ELR (cell line): Measurements from ENCODE around the gene CDKL5.
A peak's percentile ranks its signal among the peaks of the same experiment; 100 is the strongest.

Experiments used
- DNase-seq: peaks from one replicate; pipeline ENCODE4 v3.0.0-alpha.2; 2015; ENCODE audit warnings: low read depth

The CDKL5 gene

DNA sequence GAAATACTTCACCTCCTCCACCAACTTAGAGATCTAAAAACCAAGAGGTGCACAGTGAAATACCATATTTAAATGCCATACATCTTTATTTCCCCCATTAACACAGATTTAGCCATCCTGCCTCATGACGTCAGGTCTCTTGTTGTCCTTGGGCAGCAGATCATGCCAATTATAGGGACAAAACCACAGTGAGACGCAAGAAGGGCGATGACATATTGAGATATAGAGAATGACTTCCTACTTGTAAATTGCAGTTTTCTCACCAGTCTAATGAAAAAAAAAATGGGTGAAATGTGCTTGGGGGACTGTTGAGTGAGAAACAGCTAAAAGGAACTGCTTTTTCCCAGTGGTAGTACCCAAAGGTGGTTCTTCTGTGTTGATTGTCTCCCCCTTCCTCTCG, 222.2 kb downstream of the CDKL5 start:
- no peak for DNase-seq

DNA sequence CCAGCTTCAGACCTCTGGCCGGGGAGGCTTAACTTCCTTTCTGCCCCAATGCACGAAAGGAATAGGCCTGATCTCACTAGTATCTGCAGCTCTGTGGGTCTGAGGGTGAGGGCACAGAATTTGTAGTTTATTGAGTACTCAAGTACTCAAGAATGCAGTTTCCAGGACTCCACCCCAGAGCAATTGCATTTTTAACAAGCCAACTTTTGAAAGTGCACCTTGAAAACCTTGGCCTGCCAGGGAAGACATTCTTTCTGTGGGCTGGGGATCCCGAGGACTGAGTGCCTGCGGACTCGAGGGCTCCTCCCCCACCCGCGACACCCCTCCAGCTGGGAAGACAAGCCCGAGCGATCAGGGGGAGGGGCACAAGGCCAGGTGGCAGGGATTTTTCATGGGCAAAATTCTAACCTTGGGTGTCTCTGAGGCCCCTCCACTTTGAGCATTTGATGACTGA, 224.1 kb downstream of the CDKL5 start:
- no peak for DNase-seq

DNA sequence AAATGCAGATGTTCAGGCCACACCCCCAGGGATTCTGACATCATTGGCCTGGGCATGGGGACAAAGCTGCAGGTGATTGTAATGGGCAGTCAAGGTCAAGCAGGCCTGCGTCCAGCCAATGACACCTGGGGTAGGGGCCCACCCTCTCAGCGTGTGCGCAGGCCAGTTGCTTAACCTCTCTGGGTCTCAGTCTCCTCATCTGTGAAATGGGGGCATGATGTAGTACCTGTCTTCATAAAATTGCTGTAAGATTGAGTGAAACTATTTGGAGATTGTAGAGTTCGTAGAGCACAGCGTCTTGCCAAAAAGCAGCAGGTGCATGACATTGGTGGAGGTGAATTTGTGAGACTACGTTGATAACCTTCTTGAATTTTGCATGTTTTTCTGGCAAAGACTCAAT, 225.3 kb downstream of the CDKL5 start:
- no peak for DNase-seq

DNA sequence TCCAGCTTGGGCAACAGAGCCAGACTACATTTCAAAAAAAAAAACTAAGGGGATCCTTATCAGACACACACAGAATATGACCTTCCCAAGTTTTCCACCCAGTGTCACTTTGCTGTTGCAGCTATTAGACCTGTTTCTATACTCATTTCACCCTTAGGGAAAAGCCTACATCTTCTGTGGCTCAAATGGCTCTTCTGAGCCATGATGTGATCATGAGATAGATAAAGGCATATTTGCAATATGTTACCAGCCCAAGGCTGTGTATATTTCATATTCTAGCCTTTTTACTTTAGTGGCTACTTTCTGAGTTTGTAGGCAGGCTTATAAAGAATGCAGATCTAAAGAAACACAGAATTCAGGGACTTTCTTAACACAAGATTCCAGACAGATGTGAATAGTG, 227.2 kb downstream of the CDKL5 start:
- no peak for DNase-seq

DNA sequence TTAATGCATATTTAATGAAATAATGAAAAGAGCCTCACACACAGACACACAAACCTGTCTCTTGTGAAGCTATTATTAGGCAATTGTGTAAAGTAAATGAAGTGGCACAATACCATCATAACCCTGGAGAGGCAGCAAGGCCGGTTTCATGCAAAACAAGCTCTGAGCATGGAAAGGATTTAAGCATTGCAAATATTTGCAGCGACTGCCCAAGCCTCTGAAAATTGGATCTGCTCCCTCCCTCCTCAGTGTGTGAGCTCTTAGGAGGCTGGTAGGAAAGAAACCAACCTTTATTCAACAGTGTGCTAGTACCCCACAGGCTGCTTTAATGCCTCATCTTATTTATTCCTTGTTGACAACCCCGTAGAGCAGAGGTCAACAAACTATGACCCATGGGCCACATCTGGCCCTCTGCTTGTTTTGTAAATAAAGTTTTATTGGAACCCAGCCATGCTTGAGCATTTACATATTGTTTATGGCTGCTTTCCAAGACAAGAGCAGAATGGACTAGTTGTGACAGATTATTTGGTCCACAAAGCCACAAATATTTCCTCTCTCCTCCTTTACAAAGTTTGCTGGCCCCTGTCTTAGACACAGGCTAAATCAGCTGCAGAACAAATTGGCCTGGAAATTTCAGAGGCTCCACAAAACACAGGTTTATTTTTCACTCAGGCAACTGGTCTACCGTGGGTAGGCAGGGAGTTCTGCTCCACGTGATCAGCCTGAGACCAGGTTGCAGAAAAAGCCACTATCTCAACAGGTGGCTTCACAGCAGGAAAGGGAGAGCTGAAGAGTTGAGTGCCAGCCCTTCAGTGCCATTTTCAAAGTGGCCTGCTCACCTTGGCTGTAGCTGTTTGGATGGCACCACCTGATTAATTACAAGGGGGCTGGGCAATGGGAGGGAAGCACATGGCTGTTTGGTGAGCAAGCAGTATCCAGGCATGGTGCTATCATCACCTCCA, 229.7 kb downstream of the CDKL5 start:
- no peak for DNase-seq

DNA sequence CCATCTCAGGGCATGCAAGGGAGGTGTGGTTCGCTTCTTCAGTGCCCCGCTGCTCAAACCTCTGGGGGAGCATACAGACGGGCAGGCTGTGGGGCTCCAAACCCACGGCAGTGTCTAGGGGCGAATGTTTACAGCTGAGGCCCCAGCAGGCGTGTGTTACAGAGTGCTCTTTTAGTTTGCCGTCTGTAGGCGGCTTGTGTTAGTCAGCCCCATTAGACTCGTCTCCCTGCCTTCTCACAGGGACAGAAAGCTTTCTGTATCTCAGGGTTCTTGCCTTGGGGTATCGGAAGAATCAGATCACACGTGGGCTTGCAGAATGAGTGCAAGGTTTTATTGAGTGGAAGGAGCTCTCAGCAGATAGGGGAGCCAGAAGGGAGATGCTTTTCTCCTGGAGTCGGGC, 235.9 kb downstream of the CDKL5 start:
- DNase-seq = no peak

DNA sequence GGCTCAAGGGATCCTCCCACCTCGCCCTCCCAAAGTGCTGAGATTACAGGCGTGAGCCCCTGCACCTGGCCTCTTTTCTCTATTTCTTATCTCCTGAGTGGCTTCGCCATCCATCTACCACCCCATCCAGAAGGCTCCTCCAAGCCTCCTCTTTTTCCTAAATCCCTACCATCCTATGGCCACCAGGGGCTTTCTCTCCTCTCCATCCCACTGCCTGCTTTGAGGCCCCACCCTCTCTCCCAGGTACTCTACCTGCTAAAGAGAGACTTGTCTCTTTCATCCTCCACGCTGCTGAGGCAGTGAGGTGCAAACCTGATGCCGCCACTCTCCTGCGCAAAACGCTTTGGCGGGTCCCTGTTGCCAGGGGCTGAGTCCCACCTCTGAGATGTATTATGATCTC, 239.5 kb downstream of the CDKL5 start:
- no peak for DNase-seq

DNA sequence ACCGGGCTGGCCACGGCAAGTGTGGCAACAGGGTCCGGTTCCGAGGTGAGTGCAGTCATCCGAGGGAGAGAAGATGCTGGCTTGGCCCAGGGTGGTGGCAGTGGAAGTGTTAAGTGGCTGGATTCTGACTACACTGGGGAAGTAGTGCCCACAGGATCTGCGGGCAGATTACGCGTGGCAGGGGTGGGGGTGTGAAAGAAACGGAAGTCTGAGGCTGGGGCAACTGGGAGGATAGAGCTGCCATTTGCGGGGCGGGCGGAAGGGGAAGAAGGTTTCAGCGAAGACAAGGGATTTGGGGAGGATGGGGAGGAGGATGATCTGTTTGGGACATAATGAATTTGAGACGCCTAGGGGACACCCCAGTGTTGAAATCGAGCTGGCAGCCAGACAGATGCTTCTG, 241.2 kb downstream of the CDKL5 start:
- DNase-seq = no peak

DNA sequence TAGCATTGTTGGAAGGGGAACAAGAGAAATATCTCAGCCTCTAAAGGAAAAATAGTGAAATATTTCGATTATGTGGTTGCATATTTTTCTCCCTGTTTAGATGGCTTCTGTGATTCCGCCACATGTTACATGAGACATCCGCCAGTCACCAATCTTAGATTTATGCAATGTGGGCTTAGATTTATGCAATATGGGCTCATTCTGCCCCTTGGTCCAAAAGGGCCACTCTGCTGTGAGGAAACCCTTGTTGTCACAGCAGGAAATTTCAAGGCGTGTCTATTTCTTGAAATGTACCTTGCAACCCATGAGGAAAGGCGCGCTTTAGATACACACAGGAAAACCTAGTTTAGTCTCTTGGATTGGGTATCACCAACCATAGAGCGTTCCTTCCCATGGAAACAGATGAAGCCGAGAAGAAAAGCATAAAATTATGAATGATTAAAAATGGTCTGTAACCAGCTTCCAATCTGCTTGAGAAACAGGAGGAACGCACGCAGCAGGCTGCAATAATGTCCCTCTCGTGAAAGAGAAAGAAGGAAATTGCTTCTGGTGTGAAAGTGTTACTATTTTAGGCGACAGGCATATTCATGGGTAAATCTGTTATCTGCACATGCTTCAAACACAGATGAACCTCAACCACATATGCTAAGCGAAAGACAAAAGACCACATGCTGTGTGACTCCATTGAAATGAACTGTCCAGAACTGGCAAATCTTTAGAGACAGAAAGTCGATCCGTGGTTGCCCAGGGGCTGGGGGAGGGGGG, 242.8 kb downstream of the CDKL5 start:
- DNase-seq = no peak

DNA sequence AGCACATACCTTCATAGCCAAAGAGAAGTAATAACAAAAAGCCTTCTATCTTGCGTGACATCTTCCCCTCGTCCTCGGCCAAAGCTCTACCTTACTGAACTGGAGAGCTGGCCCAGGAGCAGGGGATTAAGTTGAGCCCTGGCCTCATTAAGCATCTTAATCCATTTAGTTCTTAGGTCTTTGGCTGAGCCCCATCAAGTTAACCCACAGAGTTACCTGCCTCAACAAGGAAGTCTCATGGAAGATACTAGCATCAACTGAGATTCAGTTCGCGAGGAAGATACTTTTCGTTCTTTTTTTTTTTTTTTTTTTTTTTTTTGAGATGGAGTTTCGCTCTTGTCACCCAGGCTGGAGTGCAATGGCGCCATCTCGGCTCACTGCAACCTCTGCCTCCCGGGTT, 246.6 kb downstream of the CDKL5 start, which contains the start of gene RS1:
RS1 (minus strand) TSS at position 101 of the 400 bp plus-strand sequence; CDS start at position 61, 40 bp downstream.
- no peak for DNase-seq

DNA sequence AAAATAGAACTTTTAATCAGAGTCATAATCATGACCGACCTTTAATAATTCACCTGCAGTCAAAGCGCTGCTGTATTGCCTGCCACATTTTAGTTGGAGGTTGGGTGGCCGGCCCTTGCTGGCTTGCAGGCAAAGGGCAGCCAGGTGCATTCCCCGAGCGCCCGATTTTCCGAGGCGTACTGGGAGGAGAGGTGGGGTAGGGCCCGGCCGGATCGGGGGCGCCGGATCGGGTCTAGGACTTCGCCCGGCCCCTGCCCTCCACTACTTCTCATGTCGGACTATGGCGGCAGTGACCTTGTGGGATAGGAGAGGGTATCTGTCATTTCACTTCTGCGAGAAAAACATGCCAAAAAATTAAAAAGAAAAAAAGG, 249.0 kb downstream of the CDKL5 start:
- no peak for DNase-seq

DNA sequence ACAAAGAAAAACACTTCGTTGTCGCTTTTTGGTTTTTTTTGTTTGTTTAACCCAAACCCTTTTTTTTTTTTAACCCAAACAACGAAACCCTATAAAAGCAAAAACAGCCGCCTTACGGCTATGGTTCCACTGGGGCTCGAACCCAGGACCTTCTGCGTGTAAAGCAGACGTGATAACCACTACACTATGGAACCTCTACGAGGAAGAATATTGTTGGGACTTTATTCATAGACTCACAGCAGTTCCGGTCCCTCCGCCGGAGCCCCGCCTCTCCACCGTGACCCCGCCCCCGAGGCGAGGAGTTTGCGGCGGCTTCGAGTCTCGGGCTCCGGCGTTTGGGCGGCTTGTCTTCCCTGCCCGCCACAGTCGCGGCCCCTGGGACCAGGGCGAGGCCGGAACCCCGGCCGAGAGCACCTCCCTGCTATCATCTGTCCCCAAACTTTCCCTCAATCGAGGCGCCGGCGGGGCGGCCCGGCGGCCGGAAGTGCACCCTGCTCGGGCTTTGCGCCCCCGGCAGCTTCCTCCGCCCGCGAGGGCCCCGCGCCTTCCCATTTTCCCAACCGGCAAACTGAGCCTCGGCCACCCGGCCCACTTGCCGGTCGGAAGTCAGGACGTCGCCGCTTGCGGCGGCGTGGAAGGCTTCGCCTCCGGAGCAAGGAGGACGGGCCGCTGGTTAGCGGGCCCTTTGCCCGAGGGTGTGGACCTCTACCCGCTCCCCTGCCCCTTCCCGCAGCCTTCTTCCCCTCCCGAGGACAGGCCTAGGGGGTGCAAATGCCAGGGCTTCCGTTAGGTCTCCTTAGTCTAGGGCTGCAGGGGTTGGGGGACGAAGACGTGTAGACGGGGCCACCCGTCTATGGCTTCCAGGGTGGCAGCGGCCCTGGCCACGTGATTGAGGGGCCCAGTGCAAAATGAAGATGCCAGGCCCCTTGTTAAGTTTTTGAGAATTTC, 249.7 kb downstream of the CDKL5 start:
- DNase-seq = peak; percentile 69

DNA sequence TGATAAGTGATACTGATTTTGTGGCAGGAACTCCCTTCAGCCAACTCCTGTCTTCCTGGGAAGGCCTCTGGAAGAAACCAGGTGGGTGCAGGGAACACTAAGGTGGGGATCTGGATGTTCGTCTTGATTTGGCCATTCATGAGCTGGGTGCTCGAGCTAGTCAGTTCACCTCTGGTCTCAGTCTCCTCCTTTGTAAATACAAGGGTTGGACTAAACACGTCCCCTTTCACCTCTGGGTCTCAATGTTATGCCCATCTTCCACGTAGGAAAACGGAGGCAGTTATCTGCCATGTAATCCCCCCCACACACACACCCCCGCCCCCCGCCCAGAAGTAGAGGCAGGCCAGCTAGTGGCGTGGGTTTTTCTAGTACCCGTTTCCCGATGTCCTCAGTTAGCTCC, 250.6 kb downstream of the CDKL5 start:
- DNase-seq = no peak

DNA sequence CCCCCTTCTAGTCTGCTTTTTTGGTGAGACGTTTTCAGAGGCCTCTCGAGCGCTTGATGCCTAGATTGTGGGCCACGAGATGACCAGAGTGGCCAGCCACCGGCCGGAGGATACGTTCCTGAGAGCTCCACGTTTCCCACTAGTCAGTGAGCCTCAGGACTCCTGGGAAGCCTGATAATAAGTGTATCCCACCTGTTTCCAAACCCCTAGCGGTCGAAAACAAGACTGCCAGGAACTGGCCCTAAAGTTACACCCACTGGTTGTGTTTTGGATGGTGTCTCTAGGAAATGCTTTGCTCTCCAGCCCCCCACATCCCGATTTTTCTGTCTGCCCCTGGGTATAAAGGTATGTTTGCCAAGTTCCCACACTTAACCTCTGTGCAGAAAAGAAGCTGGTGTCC, 251.1 kb downstream of the CDKL5 start:
- no peak for DNase-seq

DNA sequence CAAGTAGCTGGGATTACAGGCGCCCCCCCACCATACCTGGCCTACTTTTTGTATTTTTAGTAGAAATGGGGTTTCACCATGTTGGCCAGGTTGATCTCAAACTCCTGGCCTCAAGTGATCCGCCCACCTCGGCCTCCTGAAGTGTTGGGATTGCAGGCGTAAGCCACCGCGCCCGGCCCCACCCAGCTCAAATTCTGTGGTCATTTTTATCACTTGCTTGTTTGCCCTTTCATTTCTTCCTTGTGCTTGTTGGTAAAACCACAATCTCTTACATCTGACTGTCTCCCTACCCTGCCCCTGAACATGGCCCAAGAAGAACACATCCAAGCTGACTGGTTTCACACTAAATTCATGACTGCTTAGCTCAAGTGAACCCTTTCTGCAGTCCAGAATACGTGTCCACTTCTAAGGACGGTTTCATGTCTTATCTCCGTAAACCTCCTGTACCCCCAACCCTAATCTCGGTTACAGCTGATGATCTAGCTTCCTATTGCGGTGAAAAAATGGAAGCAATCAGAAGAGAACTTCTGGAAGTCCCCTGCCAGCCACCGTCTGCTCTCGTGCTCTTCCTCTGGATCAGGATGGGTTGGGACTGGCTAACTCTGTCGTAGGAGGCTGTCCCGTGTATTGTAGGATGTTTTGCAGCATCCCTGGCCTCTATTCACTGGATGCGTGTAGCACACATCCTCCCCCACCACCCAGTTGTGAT, 251.9 kb downstream of the CDKL5 start:
- no peak for DNase-seq

DNA sequence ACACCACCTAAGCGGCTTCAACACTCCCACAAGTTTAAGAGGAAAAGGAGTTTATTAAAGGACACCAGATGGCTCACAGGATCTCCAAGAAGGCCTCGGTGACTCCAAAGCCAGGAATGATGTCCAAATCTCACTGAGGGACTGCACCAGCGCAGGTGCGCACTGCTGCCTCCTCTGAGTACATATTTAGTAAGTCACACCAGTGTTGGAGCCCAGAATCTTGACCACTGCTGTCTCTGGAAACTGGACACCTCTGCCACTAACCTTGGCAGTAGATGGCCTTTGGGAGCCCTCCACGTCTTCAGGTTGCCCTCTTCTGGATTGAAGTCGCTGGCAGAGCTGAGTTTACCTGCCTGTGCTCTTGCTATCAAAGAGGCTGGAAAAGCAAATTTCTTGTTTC, 256.6 kb downstream of the CDKL5 start:
- DNase-seq = no peak

DNA sequence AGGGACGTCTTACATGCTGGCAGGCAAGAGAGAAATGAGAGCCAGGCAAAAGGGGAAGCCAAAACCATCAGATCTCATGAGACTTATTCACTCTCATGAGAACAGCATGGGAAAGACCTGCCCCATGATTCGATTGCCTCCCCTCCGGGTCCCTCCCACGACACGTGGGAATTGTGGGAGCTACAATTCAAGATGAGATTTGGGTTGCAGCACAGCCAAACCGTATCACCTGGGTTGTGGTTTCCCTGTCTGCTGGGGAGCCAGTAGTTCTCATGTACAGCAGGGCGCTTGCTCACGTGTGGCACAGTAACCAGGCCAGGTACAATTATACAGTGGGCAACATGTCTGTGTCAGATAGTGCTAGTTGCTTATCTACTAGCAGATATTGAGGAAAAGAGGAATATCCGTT, 257.6 kb downstream of the CDKL5 start:
- DNase-seq = no peak

DNA sequence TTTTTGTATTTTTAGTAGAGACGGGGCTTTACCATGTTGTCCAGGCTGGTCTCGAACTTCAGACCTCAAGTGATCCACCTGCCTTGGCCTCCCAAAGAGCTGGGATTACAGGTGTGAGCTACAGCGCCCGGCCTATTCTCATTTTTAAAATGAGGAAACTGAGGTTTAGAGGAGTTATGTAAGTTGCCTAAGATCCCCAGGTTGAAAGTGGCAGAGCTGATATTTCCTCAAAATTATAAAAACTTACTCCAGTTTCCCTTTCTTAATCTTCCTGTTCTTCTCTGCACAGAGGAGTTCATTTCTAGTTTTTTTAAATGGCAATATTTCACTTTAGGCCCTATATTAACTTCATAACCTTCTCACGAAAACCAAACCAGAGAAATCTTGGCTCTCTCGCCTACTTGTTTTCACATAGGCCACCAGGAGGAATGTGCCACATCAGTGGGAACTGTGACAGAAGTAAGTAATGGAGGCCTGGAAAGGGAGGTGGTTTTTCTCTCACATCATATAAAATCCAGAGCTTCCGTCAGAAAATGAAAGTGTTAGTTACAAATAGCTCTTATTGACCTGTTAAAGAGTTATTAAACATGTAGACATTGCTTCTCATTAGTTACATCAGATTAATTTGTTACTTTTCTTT, 262.6 kb downstream of the CDKL5 start:
- no peak for DNase-seq

DNA sequence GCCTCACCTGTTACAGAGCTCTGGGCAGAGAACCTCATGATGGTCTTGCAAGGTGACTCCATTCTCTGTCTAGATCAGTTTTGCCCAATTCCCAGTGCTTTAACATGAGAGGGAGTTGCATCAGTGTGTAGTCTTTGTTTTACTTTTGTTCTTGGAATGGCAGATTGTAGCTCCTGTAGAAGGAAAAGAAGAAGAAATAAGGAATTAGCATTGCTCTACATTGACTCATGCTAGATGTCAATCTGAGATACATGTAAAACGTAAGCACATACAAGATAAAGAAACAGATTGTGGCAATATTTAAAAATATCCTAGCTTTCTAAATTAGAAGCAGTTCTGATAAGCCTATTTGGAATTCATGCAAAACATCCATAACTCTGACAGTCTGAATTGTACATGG, 266.0 kb downstream of the CDKL5 start:
- no peak for DNase-seq

DNA sequence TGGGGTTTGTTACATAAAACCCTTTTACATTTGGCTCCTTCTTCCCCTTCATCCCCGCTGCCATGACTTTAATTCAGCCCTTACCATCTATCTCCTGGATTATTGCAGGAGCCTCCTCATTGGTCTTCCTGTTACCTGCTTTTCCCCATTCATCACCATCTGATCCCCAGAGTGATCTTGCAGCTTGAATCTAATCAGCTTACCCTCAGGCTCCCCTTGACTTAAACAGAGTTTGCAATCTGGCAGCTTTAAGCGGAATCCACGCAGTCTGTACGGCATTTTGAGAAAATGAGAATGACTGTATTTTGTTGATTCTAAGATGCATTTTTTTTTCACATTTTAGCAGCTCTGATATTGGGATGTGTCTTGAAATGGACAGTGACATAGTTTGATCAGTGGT, 267.1 kb downstream of the CDKL5 start:
- DNase-seq = no peak

DNA sequence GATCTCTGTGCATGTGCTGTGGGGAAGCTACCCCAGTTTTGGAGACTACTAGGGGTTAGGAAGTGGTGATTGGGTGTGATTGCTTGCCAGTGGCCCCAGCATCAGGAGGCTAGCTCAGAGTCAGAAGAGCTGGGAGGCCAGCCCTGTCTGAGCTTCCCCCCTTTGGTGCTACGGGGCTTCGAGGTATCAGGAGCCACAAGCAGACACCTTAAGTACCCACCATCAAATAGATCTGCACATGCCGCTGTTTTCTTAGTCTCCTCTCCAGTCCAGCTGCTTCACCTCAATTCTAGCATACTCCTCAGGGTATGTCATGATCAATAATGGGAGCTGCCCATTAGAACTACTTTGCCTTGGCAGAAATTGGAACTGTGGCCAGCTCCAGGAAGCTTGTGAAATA, 271.2 kb downstream of the CDKL5 start:
- DNase-seq = no peak
